Dermis microvascular lymphatic vessel endothelial cell (primary cell): ENCODE measurements around the gene PIK3R1. TPM values are rescaled to one million over a fixed set of nuclear protein-coding genes. Genes with fewer than 3 reads are reported as not detected.
A peak's percentile ranks its signal among the peaks of the same experiment; 100 is the strongest.

Source experiments
- DNase-seq, 2 donors: peaks; one replicate each; pipeline versions ENCODE4 v3.0.0 to v3.0.0-alpha.2; 2010; ENCODE audit warnings: low read depth in 2 of 2
- total RNA-seq: library from RNA; depleted of rRNA; stranded (reverse); fragments of >200 nt; gene quantifications from 2 replicates; pipeline ENCODE4 v1.2.1, GENCODE V29; 2014

PIK3R1 gene
- total RNA-seq, 1 donor from 2014 or later, result 26.1 TPM

GRCh38 chr5:68329554-68330255, 114.1 kb downstream of the PIK3R1 start:
- DNase-seq, result no peak

DNA sequence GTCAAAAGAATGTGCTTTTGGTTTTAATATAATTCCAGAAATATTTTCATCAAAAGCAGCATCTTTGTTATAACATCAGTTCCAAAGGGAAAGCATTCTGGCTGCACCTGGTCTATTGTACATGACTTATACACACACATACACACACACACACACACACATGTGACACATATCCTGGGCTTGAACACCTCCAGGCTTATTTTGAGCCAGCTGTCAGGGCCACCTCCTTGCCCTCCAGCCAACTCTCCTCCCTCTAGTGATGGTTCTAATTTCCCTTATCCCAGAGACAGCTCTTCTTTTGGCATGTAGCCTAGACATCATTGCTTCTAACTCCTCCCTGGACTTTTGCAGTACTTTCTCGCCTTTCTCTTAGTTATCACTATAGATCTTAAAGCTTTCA, 115.0 kb downstream of the PIK3R1 start:
- DNase-seq, result no peak

- DNase-seq, result peak in 1 of 2 donors; percentile 48
These were observed 115.9 kb downstream of the PIK3R1 start for GRCh38 chr5:68331192-68332079.

DNA sequence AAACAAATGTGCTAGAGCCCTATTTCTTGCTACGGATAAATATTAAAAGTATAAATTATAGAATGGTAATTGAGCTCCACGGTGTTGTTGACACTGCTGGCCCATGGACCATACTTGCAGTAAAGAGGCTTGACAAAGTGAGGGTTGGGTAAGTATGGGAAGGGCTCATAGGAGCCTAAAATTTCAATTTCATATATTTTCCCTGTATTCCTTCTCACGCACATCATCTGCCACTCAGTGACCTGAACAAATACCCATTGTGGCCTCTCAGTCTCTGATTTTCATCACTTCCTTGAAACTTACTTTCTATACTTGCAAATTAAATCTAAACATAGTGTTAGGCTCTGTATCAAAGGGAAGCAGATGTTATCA, 116.5 kb downstream of the PIK3R1 start:
- peak in 1 of 2 donors; percentile 16 for DNase-seq

GRCh38 chr5:68332556-68332955, 117.0 kb downstream of the PIK3R1 start:
- peak; percentile 6 to 83 for DNase-seq

DNA sequence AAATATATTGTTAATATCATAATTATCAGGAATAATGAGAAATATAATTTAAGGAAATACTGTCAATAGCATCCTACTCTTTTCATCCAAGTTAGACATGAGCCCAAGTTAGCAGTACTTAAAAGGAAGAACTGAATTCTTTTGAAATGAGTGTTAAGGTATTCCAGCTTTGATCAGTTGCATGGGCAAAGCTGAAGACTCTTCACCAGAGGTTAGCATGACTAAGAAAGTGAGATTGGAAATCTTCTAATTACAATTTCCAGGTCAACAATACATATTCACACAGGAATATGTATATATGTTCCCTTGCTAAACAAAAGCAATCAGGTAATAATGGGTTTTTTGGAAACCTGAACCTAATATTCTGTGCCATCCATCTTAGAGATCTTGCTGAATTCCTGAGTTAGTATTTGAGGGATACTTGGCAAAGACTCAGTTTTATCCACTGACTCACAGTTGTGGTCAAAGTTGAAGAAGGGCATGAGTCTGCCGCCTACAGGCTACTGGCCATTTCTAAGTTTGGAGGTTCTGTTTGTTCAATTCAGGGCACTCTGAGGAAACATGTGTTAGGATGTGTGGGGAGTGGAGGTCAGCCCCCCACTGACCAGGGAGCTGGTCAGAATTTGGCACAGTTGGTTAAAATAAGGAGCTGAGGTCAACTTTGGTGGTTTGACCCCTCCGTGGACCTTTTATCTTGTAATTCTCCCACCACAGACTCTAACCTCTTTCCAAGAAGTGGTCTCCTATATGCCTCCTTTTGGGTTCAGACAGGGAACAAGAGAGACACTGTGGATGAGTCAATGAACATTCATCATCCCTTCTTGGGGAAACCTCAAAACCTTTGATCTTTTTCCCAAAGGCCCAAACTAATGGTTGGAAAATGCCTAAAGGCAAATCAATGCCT, 118.3 kb downstream of the PIK3R1 start:
- DNase-seq, result peak in 1 of 2 donors; percentile 46

DNA sequence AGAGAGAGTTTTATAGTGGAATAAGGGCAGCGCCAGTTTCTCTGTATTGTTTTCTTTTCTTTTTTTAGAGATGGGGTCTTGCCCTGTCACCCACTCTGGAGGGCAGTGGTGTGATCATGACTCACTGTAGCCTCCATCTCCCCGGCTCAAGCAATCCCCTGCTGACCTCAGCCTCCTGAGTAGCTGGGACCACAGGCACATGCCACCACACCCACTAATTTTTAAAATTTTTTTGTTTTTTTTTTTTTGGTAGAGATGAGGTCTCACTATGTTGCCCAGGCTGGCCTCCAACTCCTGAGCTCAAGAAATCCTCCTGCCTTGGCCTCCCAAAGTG, 119.0 kb downstream of the PIK3R1 start:
- DNase-seq, result no peak

GRCh38 chr5:68335075-68335474, 119.5 kb downstream of the PIK3R1 start:
- DNase-seq, result no peak

DNA sequence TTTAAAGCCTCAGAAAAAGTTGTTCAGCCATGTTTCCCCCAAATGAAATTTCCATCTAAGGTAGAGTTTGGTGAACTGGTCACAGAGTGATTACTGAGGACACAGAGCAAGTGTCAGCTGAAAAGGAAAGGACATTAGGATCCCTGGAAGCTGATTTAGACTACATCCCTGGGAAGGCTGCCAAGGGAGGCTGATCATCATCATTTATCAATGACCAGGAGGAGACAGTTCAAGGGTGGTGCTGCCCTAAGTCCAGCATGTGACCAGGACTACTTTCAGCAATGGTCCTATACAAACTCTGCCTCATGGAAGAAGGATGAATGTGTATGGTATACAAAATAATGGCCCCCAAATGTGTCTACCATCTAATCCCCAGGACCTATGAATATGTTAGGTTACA, 120.6 kb downstream of the PIK3R1 start:
- DNase-seq, result no peak

GRCh38 chr5:68337235-68337634, 121.7 kb downstream of the PIK3R1 start:
- DNase-seq, result no peak

DNA sequence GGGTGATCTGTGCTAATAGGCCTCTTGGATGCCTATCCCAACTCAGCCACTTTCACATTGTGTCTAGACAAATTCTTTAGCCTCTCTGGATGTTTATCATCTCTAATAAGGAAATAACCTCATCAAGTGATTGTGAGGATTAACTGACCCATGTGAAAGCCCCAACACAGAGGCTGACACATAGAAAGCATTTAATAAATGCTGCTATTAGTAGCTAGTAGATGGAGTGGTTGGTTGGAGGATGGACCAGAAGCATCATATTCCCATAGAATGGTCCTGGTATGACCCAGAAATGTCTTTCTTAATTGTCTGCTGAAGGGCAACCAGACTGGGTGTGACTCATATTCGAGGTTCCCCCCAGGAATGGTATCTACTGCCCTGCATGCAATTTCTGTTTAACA, 124.4 kb downstream of the PIK3R1 start:
- peak in 1 of 2 donors; percentile 24 for DNase-seq

- DNase-seq, result no peak
These were observed 125.5 kb downstream of the PIK3R1 start for GRCh38 chr5:68341006-68341405.

DNA sequence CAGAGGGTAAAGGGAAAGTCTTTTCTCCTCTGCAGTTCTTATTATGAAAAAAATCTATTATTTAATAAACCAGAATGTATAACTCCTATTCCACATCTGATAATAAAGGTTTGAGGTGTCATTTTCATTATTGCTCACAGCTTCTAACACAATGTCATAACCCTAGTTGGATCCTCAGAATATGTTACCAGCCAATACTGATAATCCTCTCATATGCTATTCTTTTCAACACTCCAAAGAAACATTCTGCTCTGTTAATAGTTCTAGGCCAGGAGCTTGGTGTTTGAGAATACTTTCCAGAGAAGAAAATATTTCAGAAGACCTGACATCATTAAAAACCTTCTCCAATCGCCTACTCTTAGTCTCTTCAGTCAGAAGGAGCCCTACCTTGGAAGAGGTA, 127.1 kb downstream of the PIK3R1 start:
- no peak for DNase-seq

GRCh38 chr5:68343421-68343826, 127.9 kb downstream of the PIK3R1 start:
- peak in 1 of 2 donors; percentile 69 for DNase-seq

- peak in 1 of 2 donors; percentile 35 for DNase-seq
These were observed 129.0 kb downstream of the PIK3R1 start for GRCh38 chr5:68344447-68345111.

DNA sequence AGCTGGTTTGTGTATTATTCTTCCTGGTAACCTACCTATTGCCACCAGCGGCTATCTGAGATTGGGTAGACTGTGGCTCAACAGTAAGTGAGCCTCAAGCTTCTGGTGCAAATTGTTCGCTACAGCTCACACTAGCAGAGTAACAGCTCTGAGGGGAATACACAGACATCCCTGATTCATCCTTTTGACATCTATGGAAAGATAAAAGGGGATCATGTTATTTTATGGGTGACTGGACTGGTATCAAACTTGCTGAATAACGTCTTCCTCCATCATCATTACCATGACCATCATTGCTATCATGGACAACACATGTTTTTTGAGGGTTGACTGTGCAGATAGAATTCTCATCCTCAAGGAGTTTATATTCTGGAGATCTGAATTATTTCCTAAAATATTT, 129.6 kb downstream of the PIK3R1 start:
- no peak for DNase-seq

DNA sequence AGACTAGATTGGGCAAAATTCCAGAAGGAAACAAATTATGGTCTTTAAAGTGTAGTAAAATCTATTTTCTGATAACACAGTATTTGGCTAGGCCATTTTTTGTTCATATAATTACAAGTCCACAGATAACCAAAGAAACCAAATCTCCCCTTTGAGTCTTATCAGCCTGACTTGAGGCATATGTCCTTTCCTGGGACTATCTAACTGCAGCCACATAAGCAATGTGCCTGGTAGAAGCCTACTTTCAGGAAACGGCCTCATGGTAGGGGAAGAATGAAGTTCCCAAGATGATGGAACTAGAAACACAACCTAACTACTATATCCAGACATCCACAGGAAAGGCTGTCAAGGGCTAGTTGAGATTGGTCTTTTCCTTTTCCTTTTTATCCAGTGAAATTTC, 130.0 kb downstream of the PIK3R1 start:
- no peak for DNase-seq

DNA sequence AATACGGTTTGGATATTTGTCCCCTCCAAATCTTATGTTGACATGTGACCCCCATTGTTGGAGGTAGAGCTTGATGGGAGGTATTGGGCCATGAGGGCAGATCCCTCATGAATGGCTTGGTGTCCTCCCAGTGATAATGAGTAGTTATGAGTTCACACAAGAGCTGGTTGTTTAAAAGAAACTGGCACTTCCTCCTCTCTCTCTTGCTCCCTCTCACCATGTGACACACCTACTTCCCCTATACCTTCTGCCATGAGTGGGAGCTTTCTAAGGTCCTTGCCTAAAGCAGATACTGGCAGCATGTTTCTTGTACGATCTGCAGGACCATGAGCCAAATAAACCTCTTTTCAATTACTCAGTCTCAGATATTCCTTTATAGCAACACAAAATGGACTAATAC, 132.0 kb downstream of the PIK3R1 start:
- no peak for DNase-seq

DNA sequence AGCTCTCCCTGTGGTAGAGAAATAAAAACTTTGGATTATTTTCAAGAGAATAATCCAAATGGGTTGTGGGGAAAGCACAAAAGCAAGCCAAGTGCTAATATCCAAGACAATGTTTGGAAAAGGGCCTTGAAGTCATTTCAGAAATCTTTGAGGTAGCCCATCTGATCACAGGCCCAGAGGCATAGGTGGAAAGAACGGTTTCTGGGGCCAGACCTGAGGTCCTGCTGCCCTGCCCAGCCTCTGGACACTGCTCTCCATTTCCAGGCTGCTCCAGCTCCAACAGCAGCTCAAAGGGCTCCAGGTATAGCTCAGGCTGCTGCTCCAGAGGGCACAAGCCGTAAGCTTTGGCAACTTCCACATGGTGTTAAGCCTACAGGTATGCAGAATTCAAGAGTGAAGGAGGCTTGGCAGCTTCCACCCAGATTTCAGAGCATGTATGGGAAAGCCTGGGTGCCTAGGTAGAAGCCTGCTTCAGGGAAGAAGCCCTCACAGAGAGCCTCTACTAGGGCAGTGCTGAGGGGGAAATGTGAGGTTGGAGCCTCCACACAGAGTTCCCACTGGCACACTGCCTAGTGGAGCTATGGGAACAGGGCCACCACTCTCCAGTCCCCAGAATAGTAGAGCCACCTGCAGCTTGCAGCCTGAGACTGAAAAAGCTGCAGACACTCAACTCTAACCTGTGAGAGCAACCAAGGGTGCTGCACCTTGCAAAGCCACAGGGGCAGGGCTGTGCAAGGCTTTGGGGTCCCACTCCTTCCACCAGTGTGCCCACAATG, 133.1 kb downstream of the PIK3R1 start:
- DNase-seq, result no peak

DNA sequence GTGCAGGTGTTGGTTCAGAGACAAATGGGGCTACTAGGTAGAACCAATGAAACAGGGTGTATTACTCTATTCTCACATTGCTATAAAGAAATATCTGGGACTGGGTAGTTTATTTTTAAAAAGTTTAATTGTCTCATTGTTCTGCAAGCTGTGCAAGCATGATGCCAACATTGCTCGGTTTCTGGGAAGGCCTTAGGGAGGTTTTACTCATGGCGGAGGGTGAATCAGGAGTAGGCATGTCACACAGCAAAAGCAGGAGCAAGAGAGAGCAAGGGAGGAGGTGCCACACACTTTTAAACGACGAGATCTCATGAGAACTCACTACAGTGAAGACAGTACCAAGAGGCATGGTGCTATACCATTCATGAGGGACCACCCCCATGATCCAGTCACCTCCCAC, 134.6 kb downstream of the PIK3R1 start:
- no peak for DNase-seq
